Stomach (tissue), 9 donors: Measurements from ENCODE around the gene RAPGEF1. TPM values are rescaled to one million over a fixed set of nuclear protein-coding genes. Genes with fewer than 3 reads are reported as not detected.

Experiments used
- DNase-seq, 2 donors: peaks; one replicate each; pipeline versions ENCODE4 v3.0.0 to v3.0.0-alpha.2; 2013 to 2019
- H3K27ac ChIP-seq, 5 donors: fragments of 200-600 bp in 4 of 5; sonication (generic) in 4 of 5; one replicate each; pipeline ENCODE4 v1.5.1; 2013 to 2019; ENCODE audit warnings: mild to moderate bottlenecking in 1 of 5, moderate library complexity in 1 of 5
- H3K27me3 ChIP-seq, 3 donors: fragments of 200-600 bp; sonication (generic); one replicate each; pipeline ENCODE4 v1.5.1; 2017 to 2019; ENCODE audit warnings: mixed run types in 1 of 3
- H3K36me3 ChIP-seq, 4 donors: fragments of 200-600 bp; sonication (generic); 1 replicate in 3 of 4; 2 replicates in 1 of 4; pipeline ENCODE4 v1.5.1; 2016 to 2019
- H3K4me1 ChIP-seq, 4 donors: fragments of 200-600 bp; sonication (generic); one replicate each; pipeline ENCODE4 v1.5.1; 2016 to 2019
- H3K4me3 ChIP-seq, 4 donors: fragments of 200-600 bp; sonication (generic) in 3 of 4; one replicate each; pipeline ENCODE4 v1.5.1; 2016 to 2019; ENCODE audit warnings: mild to moderate bottlenecking in 1 of 4
- H3K9me3 ChIP-seq, 4 donors: fragments of 200-600 bp; sonication (generic); one replicate each; pipeline ENCODE4 v1.5.1; 2016 to 2019
- CTCF ChIP-seq, 7 experiments: fragments of 450-650 bp in 4 of 7; fragments of 200-600 bp in 3 of 7; sonication (generic) in 3 of 7; IDR thresholded peaks; one replicate each; pipeline ENCODE4 v1.5.1; 2016 to 2019; ENCODE audit warnings: antibody characterized with exemption in 7 of 7, control low read depth in 2 of 7, mild to moderate bottlenecking in 1 of 7
- EP300 ChIP-seq: sonication (generic); formaldehyde crosslinking; IDR thresholded peaks from one replicate; pipeline ENCODE4 v1.6.1; 2017; ENCODE audit warnings: antibody characterized with exemption
- POLR2A ChIP-seq, 4 donors: fragments of 450-650 bp; IDR thresholded peaks; one replicate each; pipeline ENCODE4 v1.6.1; 2016; ENCODE audit warnings: antibody characterized with exemption in 4 of 4, control low read depth in 2 of 4, mild to moderate bottlenecking in 1 of 4, moderate library complexity in 1 of 4
- POLR2AphosphoS5 ChIP-seq, 3 donors: sonication (generic); formaldehyde crosslinking; IDR thresholded peaks; one replicate each; pipeline ENCODE4 v1.6.1; 2016; ENCODE audit warnings: antibody characterized with exemption in 3 of 3
- WGBS, 5 donors: extraction: QIAGEN DNeasy Blood & Tissue Kit in 3 of 5; methylation state at CpG; one replicate each; pipeline versions ENCODE4 v1.1.5 to v1.1.7; 2013 to 2018; 5-methylcytosine and 5-hydroxymethylcytosine counted together
- intact Hi-C: fragments of 100-400 bp; cut with DNase I; formaldehyde crosslinking; loops from one replicate; pipeline ENCODE4 v1.15.1; 2023; ENCODE audit warnings: low total_unique reads
- polyA plus RNA-seq, 3 donors: library from polyadenylated mRNA; stranded (reverse); fragments of 200-250 nt; gene quantifications; one replicate each; pipeline ENCODE4 v1.2.3, GENCODE V29; 2013
- total RNA-seq, 5 donors: library from RNA; depleted of rRNA; stranded (reverse); fragments of >200 nt; gene quantifications; one replicate each; pipeline versions ENCODE4 v1.1.0 to v1.2.3, GENCODE V29; 2014 to 2016
- donor health status: healthy with polysubstance abuse.
- donor health status: Bipolar disorder and iron deficiency.
- donor health status: healthy.

RAPGEF1 gene
- total and polyA plus RNA-seq, 8 donors, result 8.4 to 84.6 (median 45.1) TPM

- Histone ChIP-seq H3K9me3 (no peaks in the 10 kb centered on the region), H3K36me3 (peaks cover 6 to 74% (median 59%) of the 10 kb centered on the region in 4 donors), H3K27ac (peak overlapping the region in 4 of 5 donors; percentile 46 to 89 (median 80)), H3K4me3 (no peak overlapping the region), H3K4me1 (peaks cover 30 to 56% (median 42%) of the 10 kb centered on the region in 4 donors), H3K27me3 (no peaks in the 10 kb centered on the region)
- no peak for TF ChIP-seq CTCF (IDR thresholded peaks at IDR 0.05)
- TF ChIP-seq POLR2A (IDR thresholded peaks at IDR 0.05), result no peak
- TF ChIP-seq POLR2AphosphoS5 (IDR thresholded peaks at IDR 0.05), result no peak
- no peak for TF ChIP-seq EP300
- peak in 1 of 2 donors; percentile 22 for DNase-seq
- intact Hi-C loops, result no loop called here
- 86 to 93% (median 90%) methylated on average over 13 of the region's 13 CpGs for WGBS, 5 donors
Measured at GRCh38 chr9:131606896-131607567, 132.8 kb downstream of the RAPGEF1 start.

DNA sequence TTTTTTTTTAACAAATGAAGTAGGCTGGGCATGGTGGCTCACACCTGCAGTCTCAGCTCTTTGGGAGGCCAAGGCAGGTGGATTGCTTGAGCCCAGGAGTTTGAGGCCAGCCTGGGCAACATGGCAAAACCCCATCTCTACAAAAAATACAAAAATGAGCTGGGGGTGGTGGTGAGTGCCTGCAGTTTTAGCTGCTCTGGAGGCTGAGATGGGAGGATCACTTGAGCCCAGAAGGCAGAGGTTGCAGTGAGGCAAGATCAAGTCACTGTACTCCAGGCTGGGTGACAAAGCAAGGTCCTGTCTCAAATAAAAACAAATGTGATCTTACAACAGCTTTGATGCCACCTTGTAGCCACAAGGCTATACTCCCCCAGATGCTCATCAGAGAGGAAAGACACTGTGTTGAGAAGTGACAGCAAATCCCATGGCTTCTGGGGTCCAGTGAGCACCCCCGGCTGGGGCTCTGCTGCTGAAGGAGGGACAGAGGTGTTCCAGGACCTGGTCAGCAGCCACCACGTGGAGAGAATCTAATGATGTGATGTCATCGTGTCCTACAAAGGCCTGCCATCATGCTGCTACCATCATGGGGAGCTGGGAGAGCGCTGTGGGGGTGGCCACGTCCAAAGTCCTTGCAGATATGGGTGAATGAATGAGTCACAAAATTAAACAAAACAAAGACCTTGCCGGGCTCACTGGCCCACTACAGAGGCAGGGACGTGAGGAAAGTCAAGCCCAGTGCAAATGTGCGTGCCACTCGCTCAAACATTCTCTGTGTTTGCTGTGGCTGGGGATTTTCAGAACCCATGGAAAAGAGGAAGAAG, 133.9 kb downstream of the RAPGEF1 start:
- 45 to 57% (median 52%) methylated on average over 9 of the region's 9 CpGs for WGBS, 5 donors
- H3K4me1 ChIP-seq, result peaks cover 30 to 52% (median 42%) of the 10 kb centered on the region in 4 donors
- DNase-seq, result peak; percentile 70 to 90
- peak overlapping the region in 4 of 5 donors; percentile 46 to 89 (median 80) for H3K27ac ChIP-seq
- no peaks in the 10 kb centered on the region for H3K9me3 ChIP-seq
- peaks cover 6 to 75% (median 67%) of the 10 kb centered on the region in 4 donors for H3K36me3 ChIP-seq
- H3K4me3 ChIP-seq, result no peak overlapping the region
- TF ChIP-seq POLR2A (IDR thresholded peaks at IDR 0.05) (no peak), POLR2AphosphoS5 (IDR thresholded peaks at IDR 0.05) (peak in 1 of 3 donors; percentile 52)
- no peaks in the 10 kb centered on the region for H3K27me3 ChIP-seq
- intact Hi-C loops, result no loop called here

DNA sequence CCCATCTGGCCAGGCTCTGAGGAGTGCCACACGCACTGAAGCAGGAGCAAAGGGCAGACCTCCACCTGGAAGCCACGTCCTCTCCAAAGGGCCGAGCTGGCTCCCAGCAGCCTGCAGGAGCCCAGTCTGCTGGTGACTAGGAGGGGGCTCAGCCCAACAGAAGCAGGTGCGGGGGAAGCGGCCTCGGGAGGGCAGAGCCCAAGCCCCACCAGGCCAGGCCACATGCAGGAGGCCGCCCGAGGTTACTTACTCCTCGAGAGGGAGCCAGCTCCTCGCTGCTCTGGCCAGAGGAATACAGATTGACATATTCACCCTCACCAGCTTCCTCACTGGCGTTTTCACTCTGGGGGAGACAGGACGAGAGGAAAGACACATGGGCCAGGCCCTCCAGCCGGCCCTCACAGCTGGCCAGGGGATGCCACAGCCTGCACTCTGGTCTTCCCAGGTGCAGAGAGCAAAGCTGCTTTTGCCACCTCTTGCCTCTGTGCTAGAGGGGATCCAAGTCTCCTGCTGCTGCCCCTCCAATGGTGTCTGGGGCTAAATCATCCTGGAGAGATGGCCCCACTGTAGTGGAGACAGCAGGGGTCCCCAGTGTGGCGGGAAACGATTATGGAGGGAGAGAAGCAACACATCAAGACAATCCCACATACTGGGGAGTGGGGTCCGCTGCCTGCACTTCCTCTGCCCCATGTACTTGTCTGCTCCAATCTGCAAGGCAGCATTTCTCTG, 136.0 kb downstream of the RAPGEF1 start:
- no peak for TF ChIP-seq EP300
- no peak for TF ChIP-seq POLR2AphosphoS5 (IDR thresholded peaks at IDR 0.05)
- no peak for TF ChIP-seq CTCF (IDR thresholded peaks at IDR 0.05)
- no peak for TF ChIP-seq POLR2A (IDR thresholded peaks at IDR 0.05)
- Histone ChIP-seq H3K4me3 (no peak overlapping the region), H3K27ac (no peak overlapping the region), H3K27me3 (no peaks in the 10 kb centered on the region), H3K9me3 (no peaks in the 10 kb centered on the region), H3K36me3 (peaks cover 10 to 84% (median 79%) of the 10 kb centered on the region in 4 donors), H3K4me1 (peaks cover 17 to 31% (median 25%) of the 10 kb centered on the region in 4 donors)
- intact Hi-C loops, result no loop called here
- no peak for DNase-seq
- 75 to 94% (median 90%) methylated on average over 13 to 16 of the region's 16 CpGs for WGBS, 5 donors

- no peak for DNase-seq
- Histone ChIP-seq H3K9me3 (no peaks in the 10 kb centered on the region), H3K27me3 (no peaks in the 10 kb centered on the region), H3K4me1 (peaks cover 12 to 25% (median 19%) of the 10 kb centered on the region in 4 donors), H3K4me3 (no peak overlapping the region), H3K27ac (no peak overlapping the region), H3K36me3 (peaks cover 13 to 91% (median 86%) of the 10 kb centered on the region in 4 donors)
- 84 to 99% (median 92%) methylated on average over 9 of the region's 9 CpGs for WGBS, 5 donors
- TF ChIP-seq POLR2A (IDR thresholded peaks at IDR 0.05), result no peak
- no peak for TF ChIP-seq CTCF (IDR thresholded peaks at IDR 0.05)
- no peak for TF ChIP-seq POLR2AphosphoS5 (IDR thresholded peaks at IDR 0.05)
- TF ChIP-seq EP300, result no peak
- intact Hi-C loops, result no loop called here
Measured at GRCh38 chr9:131603199-131603598, 136.7 kb downstream of the RAPGEF1 start.
